ENCODE measurements around the gene FBXW4. TPM values are rescaled to one million over a fixed set of nuclear protein-coding genes. Genes with fewer than 3 reads are reported as not detected.

Gene FBXW4
- total and polyA plus RNA-seq, 2 of the 8 experiments (the other 6 are each of a cell fraction or from before 2014, with no cell fraction given), result 29.0 to 32.8 TPM

GRCh38 chr10:101563497-101564040 lies 131.4 kb downstream of the FBXW4 start:
- POLR2A ChIA-PET (ENCODE audit: partially characterized antibody), result interaction anchor here (2.8 kb wide), 1 partner anchor 10 kb away, joined by 9 read pairs; no protein-coding TSS in a partner anchor
- H3K4me1 ChIP-seq (replicated peaks in 1 of 4; ENCODE audit: control insufficient read depth in 3 of 4, insufficient read depth in 4 of 4, low read length in 3 of 4), result peaks cover 0 to 6% (median 3%) of the 10 kb centered on the region in 4 experiments; a peak in 4 of 7 replicates
- no peak overlapping the region for H4K91ac ChIP-seq (replicated peaks; ENCODE audit: insufficient read length, low read length)
- H3K4ac ChIP-seq (replicated peaks; ENCODE audit: insufficient read length, low read depth, low read length), result no peak overlapping the region
- no peak for FAIRE-seq
- CTCF ChIA-PET (ENCODE audit: partially characterized antibody), result interaction anchor here (0.8 to 7.5 kb wide), 5 partner anchors 22 to 350 kb away, joined by 3 to 38 read pairs (median 15); no protein-coding TSS in a partner anchor
- no peak overlapping the region for H3K14ac ChIP-seq (ENCODE audit: insufficient read length)
- H4K5ac ChIP-seq (ENCODE audit: insufficient read length, low read depth, low read length), result no peak overlapping the region
- peaks cover 0 to 4% of the 10 kb centered on the region in 2 experiments for H4K20me1 ChIP-seq (replicated peaks in 1 of 2; ENCODE audit: control insufficient read depth in 1 of 2, insufficient read depth in 2 of 2, low read length in 2 of 2)
- H3K36me3 ChIP-seq (ENCODE audit: control insufficient read depth in 2 of 4, insufficient read depth in 4 of 4, low read length in 3 of 4), result no peaks in the 10 kb centered on the region
- no peak overlapping the region for H3K56ac ChIP-seq (replicated peaks; ENCODE audit: insufficient read length, low read depth, low read length)
- no peak overlapping the region for H2BK12ac ChIP-seq (ENCODE audit: low read depth, low read length)
- H3K23me2 ChIP-seq (ENCODE audit: low read depth, low read length), result no peaks in the 10 kb centered on the region; the same call in 1 of the 2 replicates
- no peak overlapping the region for H3K9ac ChIP-seq (replicated peaks in 1 of 4; ENCODE audit: extremely low read depth in 1 of 4, low read depth in 3 of 4, low read length in 3 of 4)
- no peak overlapping the region for H2BK15ac ChIP-seq (ENCODE audit: low read length)
- no peaks in the 10 kb centered on the region for H3K79me1 ChIP-seq (ENCODE audit: low read depth, low read length)
- H2BK20ac ChIP-seq (ENCODE audit: low read length), result no peak overlapping the region
- peaks cover 2 to 28% (median 25%) of the 10 kb centered on the region in 4 experiments for H3K27me3 ChIP-seq (replicated peaks in 1 of 4; ENCODE audit: control insufficient read depth in 3 of 4, extremely low read depth in 1 of 4, insufficient read depth in 3 of 4, low read length in 3 of 4)
- H3K4me3 ChIP-seq (ENCODE audit: extremely low read depth in 1 of 4, insufficient read depth in 2 of 4, low read depth in 3 of 4, low read length in 4 of 4), result no peak overlapping the region
- H2AFZ ChIP-seq (ENCODE audit: low read length), result no peak overlapping the region
- no peaks in the 10 kb centered on the region for H3K79me2 ChIP-seq (ENCODE audit: control insufficient read depth in 1 of 2, insufficient read depth in 2 of 2, low read length in 2 of 2)
- WGBS, 2 experiments (ENCODE audit: extremely low coverage in 1 of 2, insufficient coverage in 1 of 2, insufficient read length in 1 of 2, insufficient replicate concordance in 2 of 2, low coverage in 1 of 2, low lambda C conversion rate in 2 of 2, missing lambda C conversion rate in 1 of 2), result 83% methylated on average over 11 of the region's 11 CpGs; no CpG with 5 or more reads in 1 of the 2 experiments
- H2BK120ac ChIP-seq (replicated peaks; ENCODE audit: low read depth, low read length), result no peak overlapping the region
- H3K18ac ChIP-seq (ENCODE audit: extremely low read depth, low read length), result no peak overlapping the region
- H3K27ac ChIP-seq (ENCODE audit: low read depth, low read length), result no peak overlapping the region
- H2AK5ac ChIP-seq (ENCODE audit: low read depth, low read length), result no peak overlapping the region
- H3K9me3 ChIP-seq (ENCODE audit: insufficient read depth in 2 of 2, low read depth in 1 of 2, low read length in 1 of 2), result no peaks in the 10 kb centered on the region
- no peak overlapping the region for H3K23ac ChIP-seq (ENCODE audit: insufficient read length)
- H2BK5ac ChIP-seq (ENCODE audit: low read depth, low read length), result no peak overlapping the region
- H3K4me2 ChIP-seq (ENCODE audit: insufficient read depth in 1 of 2, low read depth in 2 of 2, low read length in 2 of 2), result no peak overlapping the region
- DNase-seq (ENCODE audit: low read depth in 1 of 2, low spot score in 2 of 2), result peak in 1 of 2 experiments; percentile 36
- no peak for TF ChIP-seq KDM1A (IDR thresholded peaks at IDR 0.05; ENCODE audit: borderline replicate concordance, low read length)
- no peak overlapping the region for H4K8ac ChIP-seq (ENCODE audit: extremely low read depth, insufficient read depth, low read length)

Measured in H1 (cell line).